Activated naive CD4-positive, alpha-beta T cell treated with anti-CD3 and anti-CD28 coated beads, Interleukin-2, amount 10 ng/mL, durations not matched to agents 7 days and 5 days (primary cell): ENCODE measurements around the gene TNFRSF21.

ENCODE experiments used
- CTCF ChIA-PET: fragments of 350-600 bp; sonication (Branson Sonifier 250); formaldehyde crosslinking; loops from one replicate; lab custom pipeline; 2021; ENCODE audit warnings: antibody characterized with exemption; lab: Charles Lee
- DNase-seq: peaks from one replicate; pipeline ENCODE4 v3.0.0-alpha.2; 2020
- H3K27ac Mint-ChIP-seq: one replicate; pipeline ENCODE4 v1.8.0; 2021; ENCODE audit warnings: mild to moderate bottlenecking, moderate library complexity, mixed read lengths
- H3K27me3 Mint-ChIP-seq: one replicate; pipeline ENCODE4 v1.8.0; 2021; ENCODE audit warnings: mild to moderate bottlenecking, mixed read lengths
- H3K36me3 Mint-ChIP-seq: one replicate; pipeline ENCODE4 v1.8.0; 2021; ENCODE audit warnings: mixed read lengths
- H3K4me1 Mint-ChIP-seq: one replicate; pipeline ENCODE4 v1.8.0; 2021; ENCODE audit warnings: mixed read lengths
- H3K4me3 Mint-ChIP-seq: one replicate; pipeline ENCODE4 v1.8.0; 2021; ENCODE audit warnings: mild to moderate bottlenecking, moderate library complexity, mixed read lengths
- H3K9me3 Mint-ChIP-seq: one replicate; pipeline ENCODE4 v1.8.0; 2021; ENCODE audit warnings: mixed read lengths

Gene TNFRSF21

GRCh38 chr6:47246551-47246950 is 63.2 kb downstream of the TNFRSF21 start:
- Mint-ChIP-seq H3K27ac (no peak overlapping the region), H3K9me3 (no peaks in the 10 kb centered on the region), H3K27me3 (no peaks in the 10 kb centered on the region), H3K36me3 (no peaks in the 10 kb centered on the region), H3K4me3 (no peak overlapping the region), H3K4me1 (peaks cover 27% of the 10 kb centered on the region)
- CTCF ChIA-PET: interaction anchor here (0.8 kb wide), 1 partner anchor 9 kb away, joined by 3 read pairs; no protein-coding TSS in a partner anchor
- no peak for DNase-seq

- Mint-ChIP-seq H3K36me3 (no peaks in the 10 kb centered on the region), H3K9me3 (no peaks in the 10 kb centered on the region), H3K4me3 (no peak overlapping the region), H3K27me3 (no peaks in the 10 kb centered on the region), H3K27ac (no peak overlapping the region), H3K4me1 (peaks cover 27% of the 10 kb centered on the region)
- CTCF ChIA-PET: no interaction called here
- DNase-seq: no peak
Measured at GRCh38 chr6:47245745-47246371, 63.8 kb downstream of the TNFRSF21 start.

- H3K27me3 Mint-ChIP-seq: no peaks in the 10 kb centered on the region
- H3K36me3 Mint-ChIP-seq: no peaks in the 10 kb centered on the region
- no peak overlapping the region for H3K4me3 Mint-ChIP-seq
- DNase-seq: peak; percentile 82
- H3K27ac Mint-ChIP-seq: peak overlapping the region; percentile 70
- H3K9me3 Mint-ChIP-seq: no peaks in the 10 kb centered on the region
- H3K4me1 Mint-ChIP-seq: peaks cover 27% of the 10 kb centered on the region
- CTCF ChIA-PET: interaction anchor here (1.5 kb wide), 1 partner anchor 9 kb away, joined by 7 read pairs; no protein-coding TSS in a partner anchor
Measured at GRCh38 chr6:47242483-47243386, 67.0 kb downstream of the TNFRSF21 start.

GRCh38 chr6:47241742-47242482 is 67.8 kb downstream of the TNFRSF21 start:
- CTCF ChIA-PET: interaction anchor here (1.5 kb wide), 1 partner anchor 10 kb away, joined by 7 read pairs; no protein-coding TSS in a partner anchor
- Mint-ChIP-seq H3K27ac (peak overlapping the region; percentile 70), H3K4me3 (no peak overlapping the region), H3K4me1 (peaks cover 24% of the 10 kb centered on the region), H3K36me3 (no peaks in the 10 kb centered on the region), H3K27me3 (no peaks in the 10 kb centered on the region), H3K9me3 (no peaks in the 10 kb centered on the region)
- DNase-seq: no peak

- H3K27me3 Mint-ChIP-seq: no peaks in the 10 kb centered on the region
- H3K9me3 Mint-ChIP-seq: no peaks in the 10 kb centered on the region
- H3K27ac Mint-ChIP-seq: no peak overlapping the region
- DNase-seq: no peak
- no peaks in the 10 kb centered on the region for H3K36me3 Mint-ChIP-seq
- no peak overlapping the region for H3K4me3 Mint-ChIP-seq
- CTCF ChIA-PET: no interaction called here
- peaks cover 13% of the 10 kb centered on the region for H3K4me1 Mint-ChIP-seq
Measured at GRCh38 chr6:47240277-47240890, 69.3 kb downstream of the TNFRSF21 start.

GRCh38 chr6:47239546-47239945 is 70.2 kb downstream of the TNFRSF21 start:
- no peaks in the 10 kb centered on the region for H3K36me3 Mint-ChIP-seq
- CTCF ChIA-PET: no interaction called here
- no peak overlapping the region for H3K4me3 Mint-ChIP-seq
- H3K9me3 Mint-ChIP-seq: no peaks in the 10 kb centered on the region
- H3K27ac Mint-ChIP-seq: no peak overlapping the region
- H3K27me3 Mint-ChIP-seq: no peaks in the 10 kb centered on the region
- DNase-seq: no peak
- H3K4me1 Mint-ChIP-seq: peaks cover 13% of the 10 kb centered on the region

- H3K4me3 Mint-ChIP-seq: no peak overlapping the region
- H3K27me3 Mint-ChIP-seq: no peaks in the 10 kb centered on the region
- no peak for DNase-seq
- CTCF ChIA-PET: interaction anchor here (0.9 kb wide), 1 partner anchor 8 kb away, joined by 3 read pairs; no protein-coding TSS in a partner anchor
- no peaks in the 10 kb centered on the region for H3K36me3 Mint-ChIP-seq
- no peaks in the 10 kb centered on the region for H3K9me3 Mint-ChIP-seq
- H3K27ac Mint-ChIP-seq: no peak overlapping the region
- H3K4me1 Mint-ChIP-seq: peaks cover 13% of the 10 kb centered on the region
Measured at GRCh38 chr6:47238456-47238995, 71.2 kb downstream of the TNFRSF21 start.

GRCh38 chr6:47237196-47237595 is 72.5 kb downstream of the TNFRSF21 start:
- H3K4me1 Mint-ChIP-seq: peaks cover 6% of the 10 kb centered on the region
- H3K9me3 Mint-ChIP-seq: no peaks in the 10 kb centered on the region
- H3K4me3 Mint-ChIP-seq: no peak overlapping the region
- no peak for DNase-seq
- no peaks in the 10 kb centered on the region for H3K27me3 Mint-ChIP-seq
- CTCF ChIA-PET: no interaction called here
- no peak overlapping the region for H3K27ac Mint-ChIP-seq
- H3K36me3 Mint-ChIP-seq: no peaks in the 10 kb centered on the region

GRCh38 chr6:47235964-47236760 is 73.5 kb downstream of the TNFRSF21 start:
- CTCF ChIA-PET: no interaction called here
- H3K4me1 Mint-ChIP-seq: no peaks in the 10 kb centered on the region

GRCh38 chr6:47235421-47235820 is 74.3 kb downstream of the TNFRSF21 start:
- CTCF ChIA-PET: no interaction called here

More at GRCh38 chr6:47235964-47236760, 73.5 kb downstream of the TNFRSF21 start:
- Mint-ChIP-seq H3K27me3 (no peaks in the 10 kb centered on the region), H3K27ac (no peak overlapping the region), H3K9me3 (no peaks in the 10 kb centered on the region), H3K4me3 (no peak overlapping the region), H3K36me3 (no peaks in the 10 kb centered on the region)
- DNase-seq: no peak

GRCh38 chr6:47234266-47234933 is 75.3 kb downstream of the TNFRSF21 start:
- H3K36me3 Mint-ChIP-seq: no peaks in the 10 kb centered on the region
- no peaks in the 10 kb centered on the region for H3K9me3 Mint-ChIP-seq
- no peaks in the 10 kb centered on the region for H3K4me1 Mint-ChIP-seq
- H3K27me3 Mint-ChIP-seq: no peaks in the 10 kb centered on the region
- H3K27ac Mint-ChIP-seq: no peak overlapping the region
- CTCF ChIA-PET: no interaction called here
- no peak for DNase-seq
- no peak overlapping the region for H3K4me3 Mint-ChIP-seq

More at GRCh38 chr6:47235421-47235820, 74.3 kb downstream of the TNFRSF21 start:
- Mint-ChIP-seq H3K36me3 (no peaks in the 10 kb centered on the region), H3K27ac (no peak overlapping the region), H3K27me3 (no peaks in the 10 kb centered on the region), H3K4me1 (no peaks in the 10 kb centered on the region), H3K4me3 (no peak overlapping the region), H3K9me3 (no peaks in the 10 kb centered on the region)
- no peak for DNase-seq

- no peaks in the 10 kb centered on the region for H3K27me3 Mint-ChIP-seq
- no peaks in the 10 kb centered on the region for H3K36me3 Mint-ChIP-seq
- no peaks in the 10 kb centered on the region for H3K9me3 Mint-ChIP-seq
- no peak for DNase-seq
- no peak overlapping the region for H3K4me3 Mint-ChIP-seq
- H3K27ac Mint-ChIP-seq: no peak overlapping the region
- CTCF ChIA-PET: no interaction called here
- H3K4me1 Mint-ChIP-seq: no peaks in the 10 kb centered on the region
Measured at GRCh38 chr6:47231151-47231550, 78.6 kb downstream of the TNFRSF21 start.
